Stimulated activated CD4-positive, alpha-beta T cell treated with anti-CD3 and anti-CD28 coated beads, Interleukin-15, amount 100 ng/mL, for 48 hours (primary cell): ENCODE data around the gene ZCCHC3.
"Not testable (repeated sequence)": the region's sequence is repeated elsewhere in the genome, so short reads cannot be mapped to it uniquely, and the experiment has no call there.

Experiments used
- DNase-seq, 2 donors: peaks; one replicate each; pipeline ENCODE4 v3.0.0-alpha.2; 2020; ENCODE audit warnings: low read depth in 2 of 2

ZCCHC3 gene

DNA sequence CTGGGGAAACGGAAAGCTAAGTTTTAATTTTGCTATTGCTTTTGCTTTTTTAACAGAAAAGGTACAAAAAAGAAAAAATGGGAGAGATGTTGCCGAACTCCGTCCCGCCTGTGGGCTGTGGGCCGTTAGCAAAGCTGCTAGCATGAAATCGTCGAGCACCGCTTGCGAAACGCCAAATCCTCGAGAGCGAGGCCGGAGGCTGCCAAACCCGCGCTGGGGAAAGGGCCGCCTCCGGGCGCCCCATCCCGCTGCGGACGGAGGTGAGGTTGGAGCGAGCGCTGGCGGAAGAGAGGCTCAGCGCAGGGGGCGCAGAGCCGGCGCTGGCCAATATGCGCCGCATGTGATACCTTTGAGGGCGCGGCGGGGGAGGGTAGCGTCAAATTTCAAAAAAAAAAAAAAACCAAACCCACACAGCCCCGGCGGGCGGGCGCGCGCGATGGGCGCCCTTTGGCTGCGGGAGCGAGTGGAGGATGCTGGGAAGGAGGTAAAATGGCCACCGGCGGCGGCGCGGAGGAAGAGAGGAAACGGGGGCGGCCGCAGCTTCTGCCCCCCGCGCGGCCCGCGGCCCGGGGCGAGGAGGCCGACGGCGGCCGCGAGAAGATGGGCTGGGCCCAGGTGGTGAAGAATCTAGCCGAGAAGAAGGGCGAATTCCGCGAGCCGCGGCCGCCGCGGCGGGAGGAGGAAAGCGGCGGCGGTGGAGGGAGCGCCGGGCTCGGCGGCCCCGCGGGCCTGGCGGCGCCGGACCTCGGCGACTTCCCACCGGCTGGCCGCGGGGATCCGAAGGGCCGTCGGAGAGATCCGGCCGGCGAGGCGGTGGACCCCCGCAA, at the start of gene ZCCHC3:
ZCCHC3 (plus strand) TSS at position 473 of the 827 bp plus-strand sequence; CDS start at position 490, 17 bp downstream.
- peak; percentile 72 to 78 for DNase-seq

DNA sequence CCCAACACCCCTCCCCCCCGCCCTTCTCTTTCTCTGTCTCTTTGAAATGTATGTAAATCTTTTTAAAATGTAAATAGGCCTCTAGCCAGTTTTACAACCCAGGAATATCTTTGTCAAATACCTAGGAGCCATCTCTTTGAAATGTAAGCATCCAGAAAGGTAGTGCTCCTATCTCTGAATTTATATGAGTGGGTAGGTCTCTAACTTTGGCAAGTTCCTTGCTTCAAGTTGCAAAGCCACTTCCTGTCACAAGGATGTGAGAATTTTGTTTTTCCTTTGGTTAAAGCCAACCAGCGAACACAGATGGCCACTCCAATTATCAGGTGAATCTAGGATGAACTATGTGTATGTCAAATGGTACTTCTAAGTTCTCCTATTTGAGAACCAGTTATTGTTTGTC, 46.0 kb upstream of the ZCCHC3 start:
- DNase-seq: no peak

DNA sequence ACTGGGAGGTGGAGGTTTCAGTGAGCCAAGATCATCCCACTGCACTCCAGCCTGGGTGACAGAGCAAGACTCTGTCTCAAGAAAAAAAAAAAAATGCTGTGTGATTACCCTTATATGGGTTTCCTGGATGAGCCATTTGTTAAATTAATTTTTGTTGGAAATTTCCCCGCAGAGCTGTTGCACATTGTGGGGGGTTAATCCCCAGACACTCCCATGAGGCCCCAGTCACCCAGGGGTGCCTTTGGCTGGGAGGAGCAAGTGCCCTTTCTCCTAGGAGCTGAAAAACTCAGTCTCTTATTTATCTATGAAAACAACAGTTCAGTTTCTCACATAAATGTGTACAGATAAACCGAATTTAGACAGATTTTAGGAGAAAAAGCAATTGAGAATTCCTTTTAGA, 44.6 kb upstream of the ZCCHC3 start:
- no peak for DNase-seq

- DNase-seq: not testable (repeated sequence)
These were observed 43.9 kb upstream of the ZCCHC3 start for GRCh38 chr20:253447-253846.

DNA sequence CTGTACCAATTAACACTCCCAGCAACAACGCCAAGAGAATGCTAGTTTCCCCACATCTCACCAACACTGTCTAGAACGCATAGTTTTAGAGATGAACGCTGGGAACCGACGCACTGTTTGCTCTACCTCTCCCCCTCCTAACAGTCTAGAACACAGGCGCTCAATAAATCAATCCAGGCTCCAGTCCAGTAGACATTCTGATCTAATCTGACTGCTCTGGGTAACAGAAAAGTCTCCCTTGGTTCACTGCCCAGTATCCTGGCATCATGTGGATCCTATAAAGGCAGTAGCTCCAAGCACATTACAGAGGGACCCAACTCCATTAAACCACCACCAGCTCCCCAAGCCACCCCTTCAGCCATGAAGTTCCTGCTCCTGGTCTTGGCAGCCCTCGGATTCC, 40.0 kb upstream of the ZCCHC3 start, which contains the start of gene DEFB132:
DEFB132 (plus strand) TSS at position 306 of the 400 bp plus-strand sequence; CDS start at position 361, 55 bp downstream.
- no peak for DNase-seq

GRCh38 chr20:258269-258858, 39.0 kb upstream of the ZCCHC3 start:
- no peak for DNase-seq

DNA sequence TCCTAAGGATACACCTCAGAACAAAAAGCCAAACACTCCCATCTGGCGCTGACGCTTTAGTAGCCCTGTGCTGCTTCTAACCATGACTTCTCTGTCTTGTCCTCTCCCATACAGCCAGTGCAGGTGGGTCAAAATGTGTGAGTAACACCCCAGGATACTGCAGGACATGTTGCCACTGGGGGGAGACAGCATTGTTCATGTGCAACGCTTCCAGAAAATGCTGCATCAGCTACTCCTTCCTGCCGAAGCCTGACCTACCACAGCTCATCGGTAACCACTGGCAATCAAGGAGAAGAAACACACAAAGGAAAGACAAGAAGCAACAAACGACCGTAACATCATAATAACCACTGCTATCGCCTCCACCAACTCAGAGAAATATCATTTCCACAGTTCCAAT, 38.4 kb upstream of the ZCCHC3 start:
- no peak for DNase-seq

DNA sequence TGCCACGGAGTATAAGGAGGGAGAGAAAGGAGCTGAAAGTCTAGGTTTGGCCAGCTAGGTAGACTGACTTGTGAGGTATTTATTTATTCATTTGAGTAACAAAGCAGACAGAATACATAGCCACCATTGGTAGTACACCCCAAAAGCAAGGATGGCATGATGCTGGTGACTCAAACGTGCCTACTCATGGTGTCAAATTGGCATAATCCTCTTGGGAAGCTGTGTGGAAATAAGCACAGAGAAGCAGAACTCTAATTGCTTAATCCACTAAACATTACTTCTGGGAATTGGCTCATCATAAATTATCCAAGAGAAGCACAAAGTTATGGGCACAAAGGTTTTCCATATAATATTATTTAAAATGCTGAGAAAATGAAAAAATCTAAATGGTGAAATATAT, 37.4 kb upstream of the ZCCHC3 start:
- DNase-seq: no peak

- no peak for DNase-seq
These were observed 33.7 kb upstream of the ZCCHC3 start for GRCh38 chr20:263701-264100.

- peak; percentile 84 to 89 for DNase-seq
These were observed 30.5 kb upstream of the ZCCHC3 start for GRCh38 chr20:266596-267562.

DNA sequence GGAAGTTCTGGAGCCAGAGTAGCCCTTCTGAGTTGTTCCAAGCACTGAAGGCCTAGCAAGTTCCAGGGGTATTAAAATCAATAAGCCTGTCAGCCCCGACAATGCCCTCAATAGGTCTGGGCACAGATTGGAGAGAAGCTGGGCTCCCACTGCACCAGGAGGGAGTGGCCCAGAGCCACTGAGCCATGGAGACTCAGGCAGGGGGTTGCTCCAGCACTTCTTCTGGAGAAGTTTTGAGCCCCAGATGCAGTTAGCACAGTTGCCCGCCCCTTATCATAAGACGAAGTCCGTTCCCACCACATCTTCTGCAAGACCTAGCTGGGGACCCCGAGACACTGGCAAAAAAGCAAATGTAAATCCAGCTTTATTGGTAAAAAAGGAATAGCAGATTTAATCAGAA, 26.9 kb upstream of the ZCCHC3 start:
- DNase-seq: no peak

DNA sequence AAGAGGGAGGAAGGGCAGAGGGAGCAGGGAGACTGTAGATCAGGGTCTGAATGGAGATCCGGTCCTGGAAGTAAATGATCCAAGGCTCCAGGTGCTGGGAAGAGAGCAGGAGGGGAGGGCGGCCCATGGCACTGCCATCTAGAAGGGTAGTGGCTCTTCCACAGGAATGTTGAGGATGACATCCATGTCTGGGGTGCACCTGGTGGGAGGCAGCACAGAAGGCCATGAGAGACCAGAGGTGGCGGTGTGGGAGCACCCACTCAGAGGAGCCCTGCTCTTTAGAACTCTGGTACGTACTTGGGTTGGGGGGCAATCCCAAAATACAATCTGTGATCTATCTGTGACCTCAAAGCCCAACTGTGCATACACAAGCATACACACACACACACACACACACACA, 26.3 kb upstream of the ZCCHC3 start:
- no peak for DNase-seq

GRCh38 chr20:271528-271927, 25.8 kb upstream of the ZCCHC3 start:
- DNase-seq: no peak

DNA sequence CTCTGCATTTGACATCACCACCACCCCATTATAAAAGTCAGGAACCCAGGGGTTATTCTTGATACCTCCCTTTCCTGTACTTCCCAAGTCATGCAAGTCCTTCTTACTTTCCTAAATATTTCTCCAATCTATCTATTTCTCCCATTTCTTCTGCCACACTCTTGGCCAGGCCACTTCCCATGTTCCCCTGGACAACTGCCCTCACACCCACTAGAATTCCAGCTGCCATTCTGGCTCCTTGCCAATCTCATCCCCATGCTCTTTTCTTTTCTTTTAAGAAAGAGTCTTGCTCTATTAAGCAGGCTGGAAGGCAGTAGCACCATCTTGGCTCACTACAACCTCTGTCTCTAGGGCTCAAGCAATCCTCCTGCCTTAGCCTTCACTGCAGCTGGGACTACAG, 24.7 kb upstream of the ZCCHC3 start:
- no peak for DNase-seq

DNA sequence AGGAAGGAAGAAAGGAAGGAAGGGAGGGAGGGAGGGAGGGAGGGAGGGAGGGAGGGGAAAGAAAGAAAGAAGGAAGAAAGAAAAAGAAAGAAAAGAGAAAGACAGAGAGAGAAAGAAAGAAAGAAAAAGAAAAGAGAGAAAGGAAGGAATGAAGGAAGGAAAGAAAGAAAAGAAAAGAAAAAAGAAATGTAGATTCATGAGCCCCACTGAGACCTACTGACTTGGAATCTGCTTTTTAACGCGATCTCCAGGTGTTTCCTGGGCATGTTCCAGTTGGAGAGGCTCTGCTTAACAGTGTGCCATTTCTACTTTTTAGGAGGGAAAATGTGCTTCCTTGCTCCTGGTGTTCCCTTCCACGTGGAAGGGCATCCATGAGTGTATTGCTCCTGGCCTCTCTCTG, 23.5 kb upstream of the ZCCHC3 start:
- no peak for DNase-seq

GRCh38 chr20:275791-276190, 21.6 kb upstream of the ZCCHC3 start:
- DNase-seq: no peak

- no peak for DNase-seq
These were observed 20.5 kb upstream of the ZCCHC3 start for GRCh38 chr20:276620-277495.

GRCh38 chr20:277496-277781, 19.9 kb upstream of the ZCCHC3 start:
- no peak for DNase-seq

DNA sequence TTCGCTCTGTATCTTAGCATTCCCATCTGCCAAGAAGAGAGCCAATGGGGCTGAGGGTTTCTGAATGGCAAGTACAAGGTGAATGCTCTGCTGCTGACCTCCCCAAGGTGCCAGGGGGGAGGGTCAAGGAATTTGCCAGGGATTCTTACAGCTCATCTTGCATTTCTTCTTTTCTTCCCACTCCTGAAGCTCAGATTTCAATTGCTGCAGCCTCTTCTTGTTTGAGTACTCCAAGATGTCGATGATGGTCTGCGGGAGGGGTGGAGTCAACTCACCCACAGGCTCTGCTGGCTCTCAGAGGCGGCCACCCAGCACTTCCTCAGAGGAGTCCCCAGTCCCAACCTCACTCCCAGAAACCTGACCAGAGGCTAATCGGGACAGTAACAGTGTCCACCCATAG, 19.2 kb upstream of the ZCCHC3 start:
- DNase-seq: no peak

DNA sequence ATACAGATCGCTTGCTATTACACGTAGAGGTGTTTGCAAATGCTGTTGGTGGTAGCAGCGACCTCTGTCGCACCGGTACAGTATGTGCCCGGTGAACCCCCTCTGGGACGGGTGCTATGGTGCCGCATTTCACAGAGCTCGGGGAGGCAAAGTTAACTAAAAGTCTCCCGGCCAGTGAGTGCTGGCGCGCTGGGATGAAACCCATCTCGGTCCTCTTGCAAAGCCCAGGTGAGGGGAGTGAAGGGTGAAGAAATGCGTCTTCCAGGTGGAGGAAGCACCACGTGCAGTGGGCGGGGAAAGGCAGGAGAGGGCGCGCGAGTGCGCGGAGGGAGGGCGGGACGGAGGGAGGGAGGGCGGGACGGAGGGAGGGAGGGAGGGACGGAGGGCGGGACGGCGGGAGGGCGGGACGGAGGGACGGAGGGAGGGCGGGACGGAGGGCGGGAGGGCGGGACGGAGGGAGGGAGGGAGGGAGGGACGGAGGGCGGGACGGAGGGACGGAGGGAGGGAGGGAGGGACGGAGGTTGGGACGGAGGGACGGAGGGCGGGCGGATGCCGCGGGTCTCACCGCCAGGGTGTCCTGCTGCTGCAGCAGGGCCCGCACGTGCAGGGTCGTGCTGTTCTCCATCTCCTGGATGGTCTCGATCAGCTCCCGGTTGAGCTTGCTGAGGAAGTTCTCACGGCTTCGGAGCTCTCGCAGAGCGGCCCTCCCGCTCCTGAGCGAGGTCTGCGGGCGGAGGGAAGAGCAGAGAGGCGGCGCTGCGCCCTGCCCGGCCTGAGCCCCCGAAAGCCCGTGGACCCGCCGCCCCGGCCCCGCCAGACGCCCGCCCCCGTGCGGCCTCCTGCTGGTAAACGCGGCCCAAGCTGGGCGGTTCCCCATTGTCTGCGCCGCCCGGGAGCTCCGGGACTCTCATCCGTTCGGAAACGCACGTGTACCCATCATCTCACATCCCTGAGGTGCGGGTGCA, 18.5 kb upstream of the ZCCHC3 start:
- no peak for DNase-seq
